Panc1 (cell line): Measurements from ENCODE around the gene ANKRD55. TPM values are rescaled to one million over a fixed set of nuclear protein-coding genes. Genes with fewer than 3 reads are reported as not detected.

Source experiments
- ATAC-seq: fragments of 200-7000 bp; cut with Tn5 transposase; 2 replicates; pipeline ENCODE4 v1.9.1; 2020; ENCODE audit warnings: mild to moderate bottlenecking, moderate library complexity
- BruUV-seq: library from RNA; stranded (reverse); fragments of 400-500 nt; replicated peaks from 2 replicates; lab custom pipeline; 2021; lab: Mats Ljungman, UMichigan
- CTCF ChIA-PET: fragments of 300-600 bp; sonication (Branson Sonifier 250); formaldehyde crosslinking; loops from one replicate; lab custom pipeline; 2022; ENCODE audit warnings: antibody characterized with exemption; lab: Charles Lee
- POLR2A ChIA-PET: fragments of 300-600 bp; sonication (Branson Sonifier 250); formaldehyde crosslinking; loops from one replicate; lab custom pipeline; 2022; ENCODE audit warnings: antibody characterized with exemption; lab: Charles Lee
- DNase-seq: peaks from one replicate; pipeline ENCODE4 v3.0.0-alpha.2; 2010; ENCODE audit warnings: low read depth, low spot score
- H3K27ac ChIP-seq: 2 replicates; pipeline ENCODE4 v1.5.1; 2011; ENCODE audit warnings: mild to moderate bottlenecking, low read length, inconsistent platforms
- H3K27me3 ChIP-seq: fragments of 200-500 bp; sonication (Bioruptor generic); 2 replicates; pipeline ENCODE4 v1.6.0; 2014; ENCODE audit warnings: low read length, inconsistent platforms; ENCODE audit not compliant: control insufficient read depth, insufficient read depth
- H3K36me3 ChIP-seq: fragments of 200-500 bp; sonication (Bioruptor generic); 2 replicates; pipeline ENCODE4 v1.5.1; 2014; ENCODE audit warnings: inconsistent platforms, mild to moderate bottlenecking, low read length, moderate library complexity; ENCODE audit not compliant: control insufficient read depth, insufficient read depth
- H3K4me1 ChIP-seq: 2 replicates; pipeline ENCODE4 v1.5.1; 2011; ENCODE audit warnings: inconsistent platforms, mild to moderate bottlenecking, low read length, moderate library complexity; ENCODE audit not compliant: control insufficient read depth, insufficient read depth
- H3K4me3 ChIP-seq, 2 experiments: 2 replicates each; pipeline ENCODE4 v1.5.1; 2011 to 2012; ENCODE audit warnings: low read depth in 2 of 2, low read length in 2 of 2, mild to moderate bottlenecking in 2 of 2, inconsistent platforms in 1 of 2, moderate library complexity in 1 of 2
- H3K9me3 ChIP-seq: fragments of 200-500 bp; sonication (Bioruptor generic); 2 replicates; pipeline ENCODE4 v1.5.1; 2014; ENCODE audit warnings: low read depth, mild to moderate bottlenecking, inconsistent platforms, low read length, moderate library complexity; ENCODE audit not compliant: control insufficient read depth, insufficient read depth
- CTCF ChIP-seq: fragments of 450-650 bp; IDR thresholded peaks from 2 replicates; pipeline ENCODE4 v1.5.1; 2017; ENCODE audit warnings: mild to moderate bottlenecking
- POLR2AphosphoS5 ChIP-seq: IDR thresholded peaks from 2 replicates; pipeline ENCODE4 v1.6.1; 2012; ENCODE audit warnings: mild to moderate bottlenecking, low read depth, low read length, moderate library complexity
- REST ChIP-seq, 2 experiments: IDR thresholded peaks; 2 replicates each; pipeline ENCODE4 v1.6.1; 2011 to 2012; ENCODE audit warnings: low read depth in 2 of 2, control low read depth in 1 of 2, low read length in 1 of 2, mild to moderate bottlenecking in 1 of 2, moderate library complexity in 1 of 2; ENCODE audit not compliant: insufficient read depth in 1 of 2
- SIN3A ChIP-seq: IDR thresholded peaks from 2 replicates; pipeline ENCODE4 v1.6.1; 2012; ENCODE audit warnings: low read depth, mild to moderate bottlenecking, low read length, moderate library complexity, borderline replicate concordance; ENCODE audit not compliant: insufficient read depth
- TCF7L2 ChIP-seq: IDR thresholded peaks from 2 replicates; pipeline ENCODE4 v1.6.1; 2011; ENCODE audit warnings: mild to moderate bottlenecking, low read depth, low read length, inconsistent platforms
- in situ Hi-C: cut with HindIII; loops from 2 replicates; pipeline ENCODE4 v1.10.0; 2016; ENCODE audit warnings: low sequenced_read_pairs, low pct_unique_long_range_greater_than_20kb
- intact Hi-C: fragments of 100-400 bp; cut with micrococcal nuclease; formaldehyde crosslinking; loops from one replicate; pipeline ENCODE4 v1.10.0; 2022; ENCODE audit not compliant: unreplicated experiment
- total RNA-seq: library from RNA; stranded (reverse); gene quantifications from one replicate; pipeline ENCODE4 v1.2.1, GENCODE V29; 2021; ENCODE audit not compliant: unreplicated experiment

ANKRD55 gene
- total RNA-seq, 1 experiment from 2014 or later, result not detected

GRCh38 chr5:56253126-56253525, 20.0 kb upstream of the ANKRD55 start:
- no peak for TF ChIP-seq SIN3A
- TF ChIP-seq TCF7L2, result no peak
- DNase-seq, result no peak
- no peaks in the 10 kb centered on the region for H3K9me3 ChIP-seq
- no peaks in the 10 kb centered on the region for H3K27me3 ChIP-seq
- H3K27ac ChIP-seq, result no peak overlapping the region
- H3K4me3 ChIP-seq, result no peak overlapping the region
- intact Hi-C loops, result no loop called here
- in situ Hi-C loops, result no loop called here
- BruUV-seq, result no TSS peak
- no peaks in the 10 kb centered on the region for H3K36me3 ChIP-seq
- no peak for ATAC-seq
- ChIA-PET POLR2A (no interaction called here), CTCF (no interaction called here)
- H3K4me1 ChIP-seq, result no peaks in the 10 kb centered on the region; the same call in 1 of the 2 replicates

- Histone ChIP-seq H3K27me3 (no peaks in the 10 kb centered on the region), H3K4me3 (no peak overlapping the region), H3K4me1 (no peaks in the 10 kb centered on the region; the same call in 1 of the 2 replicates), H3K36me3 (no peaks in the 10 kb centered on the region), H3K9me3 (no peaks in the 10 kb centered on the region), H3K27ac (no peak overlapping the region)
- DNase-seq (no peak), ATAC-seq (no peak)
- BruUV-seq, result no TSS peak
- TF ChIP-seq REST (IDR thresholded peaks at IDR 0.05; ENCODE audit: insufficient read depth in 1 of 2, low read depth in 2 of 2, low read length in 1 of 2), result no peak
- TF ChIP-seq TCF7L2, result no peak
- no peak for TF ChIP-seq CTCF
- TF ChIP-seq SIN3A, result no peak
- TF ChIP-seq POLR2AphosphoS5, result no peak
- intact Hi-C loops (no loop called here), in situ Hi-C loops (no loop called here)
- CTCF ChIA-PET, result interaction anchor here (0.7 kb wide), 1 partner anchor 214 kb away, joined by 3 read pairs; no protein-coding TSS in a partner anchor
- POLR2A ChIA-PET, result interaction anchor here (0.6 kb wide), 1 partner anchor 21 kb away, joined by 3 read pairs; no protein-coding TSS in a partner anchor
Observed at GRCh38 chr5:56251918-56252553, 18.9 kb upstream of the ANKRD55 start.

GRCh38 chr5:56251440-56251839, 18.3 kb upstream of the ANKRD55 start:
- in situ Hi-C loops, result no loop called here
- no TSS peak for BruUV-seq
- Histone ChIP-seq H3K27me3 (no peaks in the 10 kb centered on the region), H3K4me3 (no peak overlapping the region), H3K4me1 (no peaks in the 10 kb centered on the region; the same call in 1 of the 2 replicates), H3K36me3 (no peaks in the 10 kb centered on the region), H3K27ac (no peak overlapping the region), H3K9me3 (no peaks in the 10 kb centered on the region)
- intact Hi-C loops, result no loop called here
- TF ChIP-seq SIN3A, result no peak
- ATAC-seq, result no peak
- CTCF ChIA-PET, result no interaction called here
- POLR2A ChIA-PET, result no interaction called here
- DNase-seq, result no peak
